Smooth muscle cell (in vitro differentiated cells): Measurements from ENCODE around the gene SF3A2. TPM values are rescaled to one million over a fixed set of nuclear protein-coding genes. Genes with fewer than 3 reads are reported as not detected.

Source experiments
- DNase-seq: peaks from one replicate; lab custom pipeline; 2025; ENCODE audit not compliant: unreplicated experiment; lab: John Stamatoyannopoulos, UW
- H2AFZ ChIP-seq: fragments of 200-600 bp; sonication (generic); 2 replicates; pipeline ENCODE4 v1.6.0; 2016; ENCODE audit warnings: antibody characterized with exemption, low read depth, mild to moderate bottlenecking
- H3F3A ChIP-seq: fragments of 200-600 bp; sonication (generic); 2 replicates; pipeline ENCODE4 v1.6.0; 2017; ENCODE audit warnings: antibody characterized with exemption, low read depth
- H3K27ac ChIP-seq: fragments of 200-600 bp; sonication (generic); 2 replicates; pipeline ENCODE4 v1.5.1; 2016; ENCODE audit warnings: low read depth, mild to moderate bottlenecking
- H3K27me3 ChIP-seq: fragments of 200-600 bp; sonication (generic); 2 replicates; pipeline ENCODE4 v1.6.1; 2016; ENCODE audit warnings: low read depth, mild to moderate bottlenecking
- H3K36me3 ChIP-seq: fragments of 200-600 bp; sonication (generic); 2 replicates; pipeline ENCODE4 v1.5.1; 2016; ENCODE audit warnings: low read depth
- H3K4me1 ChIP-seq: fragments of 200-600 bp; sonication (generic); 2 replicates; pipeline ENCODE4 v1.5.1; 2016; ENCODE audit warnings: low read depth
- H3K4me2 ChIP-seq: fragments of 200-600 bp; sonication (generic); 2 replicates; pipeline ENCODE4 v1.6.0; 2016; ENCODE audit warnings: mild to moderate bottlenecking
- H3K4me3 ChIP-seq: fragments of 200-600 bp; sonication (generic); 2 replicates; pipeline ENCODE4 v1.5.1; 2016; ENCODE audit warnings: mild to moderate bottlenecking
- H3K79me2 ChIP-seq: fragments of 200-600 bp; sonication (generic); 2 replicates; pipeline ENCODE4 v1.6.0; 2016; ENCODE audit warnings: low read depth, mild to moderate bottlenecking
- H3K9ac ChIP-seq: fragments of 200-600 bp; sonication (generic); 2 replicates; pipeline ENCODE4 v1.6.0; 2016; ENCODE audit warnings: low read depth
- H3K9me3 ChIP-seq: fragments of 200-600 bp; sonication (generic); replicated peaks from 2 replicates; pipeline ENCODE4 v1.5.1; 2016; ENCODE audit warnings: low read depth
- H4K20me1 ChIP-seq: fragments of 200-600 bp; sonication (generic); 2 replicates; pipeline ENCODE4 v1.6.0; 2016; ENCODE audit warnings: low read depth
- CTCF ChIP-seq: fragments of 200-600 bp; sonication (generic); IDR thresholded peaks from 2 replicates; pipeline ENCODE4 v1.5.1; 2017; ENCODE audit warnings: borderline replicate concordance, mild to moderate bottlenecking, antibody characterized with exemption; ENCODE audit not compliant: insufficient read depth, poor library complexity, severe bottlenecking
- WGBS: methylation state at CpG from one replicate; pipeline ENCODE4 v1.1.7; 2016; ENCODE audit warnings: low lambda C conversion rate; 5-methylcytosine and 5-hydroxymethylcytosine counted together
- polyA plus RNA-seq: library from polyadenylated mRNA; unstranded; fragments of >200 nt; fragmentation: Nextera tagmentation; extraction: Ambion mirVana; gene quantifications from 2 replicates; pipeline ENCODE4 v1.2.1, GENCODE V29; 2016
- total RNA-seq: library from RNA; depleted of rRNA; stranded (reverse); fragments of >200 nt; gene quantifications from 2 replicates; pipeline ENCODE4 v1.2.3, GENCODE V29; 2014

SF3A2 gene
- total and polyA plus RNA-seq, 2 experiments from 2014 or later, result 28.5 to 63.0 TPM

GRCh38 chr19:2227415-2228156 is 9.0 kb upstream of the SF3A2 start:
- H3K79me2 ChIP-seq, result no peaks in the 10 kb centered on the region
- no peak for TF ChIP-seq CTCF
- no peaks in the 10 kb centered on the region for H3K4me1 ChIP-seq
- WGBS, result over 99% methylated on average over 24 of the region's 67 CpGs
- H3K27me3 ChIP-seq, result no peaks in the 10 kb centered on the region
- H3K36me3 ChIP-seq, result no peaks in the 10 kb centered on the region
- no peaks in the 10 kb centered on the region for H3K9me3 ChIP-seq
- H2AFZ ChIP-seq, result no peak overlapping the region
- peaks cover 22% of the 10 kb centered on the region for H4K20me1 ChIP-seq
- H3K4me3 ChIP-seq, result no peak overlapping the region
- H3K27ac ChIP-seq, result no peak overlapping the region
- no peak overlapping the region for H3K9ac ChIP-seq
- DNase-seq, result no peak
- H3F3A ChIP-seq, result peaks cover 6% of the 10 kb centered on the region
- H3K4me2 ChIP-seq, result no peak overlapping the region

- no peaks in the 10 kb centered on the region for H3K36me3 ChIP-seq
- WGBS, result 96% methylated on average over 36 of the region's 48 CpGs
Measured at GRCh38 chr19:2228157-2229030, 8.2 kb upstream of the SF3A2 start.

GRCh38 chr19:2229103-2230032 is 7.3 kb upstream of the SF3A2 start:
- 97% methylated on average over 45 of the region's 45 CpGs for WGBS
- no peak for DNase-seq
- Histone ChIP-seq H3K9me3 (no peaks in the 10 kb centered on the region), H3K79me2 (peaks cover 14% of the 10 kb centered on the region), H3K36me3 (no peaks in the 10 kb centered on the region), H4K20me1 (peaks cover 25% of the 10 kb centered on the region), H3K27ac (no peak overlapping the region), H3F3A (peaks cover 6% of the 10 kb centered on the region), H3K4me3 (no peak overlapping the region), H3K9ac (no peak overlapping the region), H3K27me3 (no peaks in the 10 kb centered on the region), H3K4me1 (no peaks in the 10 kb centered on the region), H2AFZ (no peak overlapping the region), H3K4me2 (no peak overlapping the region)
- no peak for TF ChIP-seq CTCF

More at GRCh38 chr19:2228157-2229030, 8.2 kb upstream of the SF3A2 start:
- Histone ChIP-seq H3K4me1 (no peaks in the 10 kb centered on the region), H3F3A (peaks cover 6% of the 10 kb centered on the region), H3K27ac (no peak overlapping the region), H3K4me3 (no peak overlapping the region), H3K79me2 (peaks cover 4% of the 10 kb centered on the region), H2AFZ (no peak overlapping the region), H3K9me3 (no peaks in the 10 kb centered on the region), H3K4me2 (no peak overlapping the region), H4K20me1 (peaks cover 25% of the 10 kb centered on the region), H3K27me3 (no peaks in the 10 kb centered on the region), H3K9ac (no peak overlapping the region)
- TF ChIP-seq CTCF, result no peak
- DNase-seq, result no peak
